WTC11 (cell line): ENCODE measurements around the gene DIRAS3. TPM values are rescaled to one million over a fixed set of nuclear protein-coding genes. Genes with fewer than 3 reads are reported as not detected.
"Not testable (repeated sequence)": the region's sequence is repeated elsewhere in the genome, so short reads cannot be mapped to it uniquely, and the experiment has no call there.

Experiments used
- ATAC-seq: fragments of 200-7000 bp; cut with Tn5 transposase; 2 replicates; pipeline ENCODE4 v1.10.0; 2021; ENCODE audit warnings: mild to moderate bottlenecking, moderate library complexity
- CTCF ChIA-PET: fragments of 300-600 bp; sonication (Branson Sonifier 250); formaldehyde crosslinking; loops from one replicate; lab custom pipeline; 2021; ENCODE audit warnings: antibody characterized with exemption; lab: Charles Lee
- POLR2A ChIA-PET: fragments of 350-600 bp; sonication (Branson Sonifier 250); formaldehyde crosslinking; loops from one replicate; lab custom pipeline; 2021; ENCODE audit warnings: antibody characterized with exemption; lab: Charles Lee
- DNase-seq: peaks from one replicate; pipeline ENCODE4 v3.0.0; 2021; ENCODE audit warnings: low spot score
- H3K27ac Mint-ChIP-seq: 2 replicates; pipeline ENCODE4 v1.8.0; 2021; ENCODE audit warnings: mixed read lengths
- H3K27me3 Mint-ChIP-seq: 2 replicates; pipeline ENCODE4 v1.8.0; 2021; ENCODE audit warnings: low read depth, mild to moderate bottlenecking, moderate library complexity, mixed read lengths
- H3K36me3 Mint-ChIP-seq: 2 replicates; pipeline ENCODE4 v1.8.0; 2021; ENCODE audit warnings: mixed read lengths
- H3K4me1 Mint-ChIP-seq: 2 replicates; pipeline ENCODE4 v1.8.0; 2022; ENCODE audit warnings: mixed read lengths
- H3K4me3 Mint-ChIP-seq: 2 replicates; pipeline ENCODE4 v1.8.0; 2021; ENCODE audit warnings: mild to moderate bottlenecking, moderate library complexity, mixed read lengths
- H3K9me3 Mint-ChIP-seq: 2 replicates; pipeline ENCODE4 v1.8.0; 2021; ENCODE audit warnings: mixed read lengths
- EMX1 ChIP-seq: fragments of 250-450 bp; sonication (Bioruptor Pico); IDR thresholded peaks from 2 replicates; pipeline ENCODE4 v1.8.0; 2021; ENCODE audit warnings: mild to moderate bottlenecking
- GRHL2 ChIP-seq: fragments of 250-450 bp; sonication (Bioruptor Pico); IDR thresholded peaks from 2 replicates; pipeline ENCODE4 v1.8.0; 2022; ENCODE audit warnings: mild to moderate bottlenecking, moderate library complexity; ENCODE audit not compliant: insufficient replicate concordance, severe bottlenecking
- ZNF317 ChIP-seq: sonication (generic); formaldehyde crosslinking; IDR thresholded peaks from 2 replicates; pipeline ENCODE4 v1.8.1; 2023; ENCODE audit warnings: low read depth, mild to moderate bottlenecking, moderate library complexity, missing genetic modification reagents, borderline replicate concordance
- total RNA-seq: library from RNA; stranded (reverse); gene quantifications from 3 replicates; pipeline ENCODE4 v1.2.3, GENCODE V29; 2021
- TF ChIP-seq, protein P1 (sequence below): fragments of 250-450 bp; sonication (Bioruptor Pico); conservative IDR thresholded peaks from 2 replicates; pipeline ENCODE4 v1.9.0; 2021; ENCODE audit warnings: mild to moderate bottlenecking
- TF ChIP-seq, protein P2 (sequence below): fragments of 250-450 bp; sonication (Bioruptor Pico); IDR thresholded peaks from 2 replicates; pipeline ENCODE4 v1.9.0; 2021; ENCODE audit warnings: mild to moderate bottlenecking, borderline replicate concordance
- TF ChIP-seq, protein P3 (sequence below): sonication (generic); formaldehyde crosslinking; IDR thresholded peaks from 2 replicates; pipeline ENCODE4 v1.8.0; 2023; ENCODE audit warnings: missing genetic modification reagents
- TF ChIP-seq, protein P4 (sequence below): fragments of 250-450 bp; sonication (Bioruptor Pico); IDR thresholded peaks from 2 replicates; pipeline ENCODE4 v1.8.0; 2021; ENCODE audit warnings: mild to moderate bottlenecking
- TF ChIP-seq, protein P5 (sequence below): fragments of 250-450 bp; sonication (Bioruptor Pico); IDR thresholded peaks from 2 replicates; pipeline ENCODE4 v1.9.0; 2021; ENCODE audit warnings: mild to moderate bottlenecking
- TF ChIP-seq, protein P6 (sequence below): sonication (generic); formaldehyde crosslinking; IDR thresholded peaks from 2 replicates; pipeline ENCODE4 v1.8.1; 2022; ENCODE audit warnings: low read depth, missing genetic modification reagents, borderline replicate concordance
- TF ChIP-seq, protein P7 (sequence below): sonication (generic); formaldehyde crosslinking; IDR thresholded peaks from 2 replicates; pipeline ENCODE4 v1.8.0; 2023; ENCODE audit warnings: mild to moderate bottlenecking, missing genetic modification reagents

The DIRAS3 gene
- total RNA-seq, 1 experiment from 2014 or later: 0.22 TPM

DNA sequence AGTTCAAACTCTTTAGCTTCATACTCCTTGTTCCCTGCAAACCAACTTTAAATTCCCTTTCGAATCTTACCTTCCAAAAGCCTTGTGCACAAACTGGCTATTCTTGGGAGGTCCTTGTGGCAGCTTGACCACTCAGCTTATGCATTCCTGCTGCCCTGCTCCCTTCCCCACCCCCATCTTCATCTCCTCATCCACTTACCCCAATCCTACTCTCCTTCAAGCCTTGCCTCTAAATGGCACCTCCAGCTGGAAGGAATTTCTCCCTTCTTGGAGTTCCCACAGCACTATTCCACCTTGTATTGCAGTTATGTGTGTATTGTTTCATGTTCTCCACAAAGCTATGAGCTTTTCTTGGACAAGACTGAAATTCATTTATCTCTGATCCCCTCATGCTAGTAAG, 15.3 kb upstream of the DIRAS3 start (continued):
- TF ChIP-seq, protein P1, sequence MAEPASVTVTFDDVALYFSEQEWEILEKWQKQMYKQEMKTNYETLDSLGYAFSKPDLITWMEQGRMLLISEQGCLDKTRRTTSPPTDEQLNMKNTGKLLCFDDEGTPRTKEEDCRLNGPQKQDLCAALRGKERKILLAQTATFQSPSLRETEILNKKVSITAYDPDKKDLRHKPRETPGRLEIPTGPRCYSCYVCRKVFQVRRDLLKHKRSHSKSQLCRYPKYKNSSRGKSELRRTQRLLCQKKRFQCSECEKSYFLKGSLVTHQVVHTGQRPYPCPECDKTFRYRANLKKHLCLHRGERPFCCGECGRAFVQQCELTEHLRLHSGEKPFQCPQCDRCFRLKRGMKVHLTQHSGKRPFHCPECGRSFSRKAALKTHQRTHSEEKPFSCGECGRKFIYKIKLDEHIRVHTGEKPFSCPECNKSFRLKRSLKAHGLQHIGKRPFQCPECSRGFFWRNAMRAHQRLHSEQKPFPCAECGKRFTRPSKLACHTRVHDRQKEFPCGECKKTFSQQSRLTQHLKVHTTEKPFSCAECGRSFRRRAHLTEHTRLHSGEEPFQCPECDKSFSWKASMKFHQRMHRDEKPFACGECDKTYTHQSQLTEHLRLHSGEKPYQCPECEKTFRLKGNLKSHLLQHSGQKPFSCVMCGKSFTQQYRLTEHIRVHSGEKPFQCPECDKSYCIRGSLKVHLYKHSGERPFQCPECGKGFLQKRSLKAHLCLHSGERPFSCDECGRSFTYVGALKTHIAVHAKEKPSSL (CRISPR knock-in tag): no peak
- TF ChIP-seq, protein P2, sequence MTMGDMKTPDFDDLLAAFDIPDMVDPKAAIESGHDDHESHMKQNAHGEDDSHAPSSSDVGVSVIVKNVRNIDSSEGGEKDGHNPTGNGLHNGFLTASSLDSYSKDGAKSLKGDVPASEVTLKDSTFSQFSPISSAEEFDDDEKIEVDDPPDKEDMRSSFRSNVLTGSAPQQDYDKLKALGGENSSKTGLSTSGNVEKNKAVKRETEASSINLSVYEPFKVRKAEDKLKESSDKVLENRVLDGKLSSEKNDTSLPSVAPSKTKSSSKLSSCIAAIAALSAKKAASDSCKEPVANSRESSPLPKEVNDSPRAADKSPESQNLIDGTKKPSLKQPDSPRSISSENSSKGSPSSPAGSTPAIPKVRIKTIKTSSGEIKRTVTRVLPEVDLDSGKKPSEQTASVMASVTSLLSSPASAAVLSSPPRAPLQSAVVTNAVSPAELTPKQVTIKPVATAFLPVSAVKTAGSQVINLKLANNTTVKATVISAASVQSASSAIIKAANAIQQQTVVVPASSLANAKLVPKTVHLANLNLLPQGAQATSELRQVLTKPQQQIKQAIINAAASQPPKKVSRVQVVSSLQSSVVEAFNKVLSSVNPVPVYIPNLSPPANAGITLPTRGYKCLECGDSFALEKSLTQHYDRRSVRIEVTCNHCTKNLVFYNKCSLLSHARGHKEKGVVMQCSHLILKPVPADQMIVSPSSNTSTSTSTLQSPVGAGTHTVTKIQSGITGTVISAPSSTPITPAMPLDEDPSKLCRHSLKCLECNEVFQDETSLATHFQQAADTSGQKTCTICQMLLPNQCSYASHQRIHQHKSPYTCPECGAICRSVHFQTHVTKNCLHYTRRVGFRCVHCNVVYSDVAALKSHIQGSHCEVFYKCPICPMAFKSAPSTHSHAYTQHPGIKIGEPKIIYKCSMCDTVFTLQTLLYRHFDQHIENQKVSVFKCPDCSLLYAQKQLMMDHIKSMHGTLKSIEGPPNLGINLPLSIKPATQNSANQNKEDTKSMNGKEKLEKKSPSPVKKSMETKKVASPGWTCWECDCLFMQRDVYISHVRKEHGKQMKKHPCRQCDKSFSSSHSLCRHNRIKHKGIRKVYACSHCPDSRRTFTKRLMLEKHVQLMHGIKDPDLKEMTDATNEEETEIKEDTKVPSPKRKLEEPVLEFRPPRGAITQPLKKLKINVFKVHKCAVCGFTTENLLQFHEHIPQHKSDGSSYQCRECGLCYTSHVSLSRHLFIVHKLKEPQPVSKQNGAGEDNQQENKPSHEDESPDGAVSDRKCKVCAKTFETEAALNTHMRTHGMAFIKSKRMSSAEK (CRISPR knock-in tag): no peak
- TF ChIP-seq, protein P3, sequence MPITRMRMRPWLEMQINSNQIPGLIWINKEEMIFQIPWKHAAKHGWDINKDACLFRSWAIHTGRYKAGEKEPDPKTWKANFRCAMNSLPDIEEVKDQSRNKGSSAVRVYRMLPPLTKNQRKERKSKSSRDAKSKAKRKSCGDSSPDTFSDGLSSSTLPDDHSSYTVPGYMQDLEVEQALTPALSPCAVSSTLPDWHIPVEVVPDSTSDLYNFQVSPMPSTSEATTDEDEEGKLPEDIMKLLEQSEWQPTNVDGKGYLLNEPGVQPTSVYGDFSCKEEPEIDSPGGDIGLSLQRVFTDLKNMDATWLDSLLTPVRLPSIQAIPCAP (CRISPR knock-in tag): no peak
- TF ChIP-seq EMX1 (CRISPR knock-in tag) (no peak), GRHL2 (CRISPR knock-in tag) (no peak)
- TF ChIP-seq, protein P4, sequence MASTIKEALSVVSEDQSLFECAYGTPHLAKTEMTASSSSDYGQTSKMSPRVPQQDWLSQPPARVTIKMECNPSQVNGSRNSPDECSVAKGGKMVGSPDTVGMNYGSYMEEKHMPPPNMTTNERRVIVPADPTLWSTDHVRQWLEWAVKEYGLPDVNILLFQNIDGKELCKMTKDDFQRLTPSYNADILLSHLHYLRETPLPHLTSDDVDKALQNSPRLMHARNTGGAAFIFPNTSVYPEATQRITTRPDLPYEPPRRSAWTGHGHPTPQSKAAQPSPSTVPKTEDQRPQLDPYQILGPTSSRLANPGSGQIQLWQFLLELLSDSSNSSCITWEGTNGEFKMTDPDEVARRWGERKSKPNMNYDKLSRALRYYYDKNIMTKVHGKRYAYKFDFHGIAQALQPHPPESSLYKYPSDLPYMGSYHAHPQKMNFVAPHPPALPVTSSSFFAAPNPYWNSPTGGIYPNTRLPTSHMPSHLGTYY (CRISPR knock-in tag): no peak
- TF ChIP-seq, protein P5, sequence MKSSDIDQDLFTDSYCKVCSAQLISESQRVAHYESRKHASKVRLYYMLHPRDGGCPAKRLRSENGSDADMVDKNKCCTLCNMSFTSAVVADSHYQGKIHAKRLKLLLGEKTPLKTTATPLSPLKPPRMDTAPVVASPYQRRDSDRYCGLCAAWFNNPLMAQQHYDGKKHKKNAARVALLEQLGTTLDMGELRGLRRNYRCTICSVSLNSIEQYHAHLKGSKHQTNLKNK (CRISPR knock-in tag): no peak
- TF ChIP-seq, all 79 proteins: peak for 0

DNA sequence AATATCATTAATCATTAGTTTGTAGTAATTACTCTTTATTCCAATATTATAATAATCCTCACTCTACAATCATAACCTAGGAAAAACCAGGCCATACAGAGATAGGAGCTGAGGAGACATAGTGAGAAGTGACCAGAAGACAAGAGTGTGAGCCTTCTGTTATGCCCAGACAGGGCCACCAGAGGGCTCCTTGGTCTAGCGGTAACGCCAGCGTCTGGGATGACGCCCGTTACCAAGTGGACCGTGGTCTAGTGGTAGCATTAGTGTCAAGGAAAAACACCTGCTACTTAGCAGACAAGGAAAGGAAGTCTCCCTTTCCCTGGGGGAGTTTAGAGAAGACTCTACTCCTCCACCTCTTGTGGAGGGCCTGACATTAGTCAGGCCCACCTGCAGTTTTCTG, 7.6 kb upstream of the DIRAS3 start:
- DNase-seq: peak; percentile 42

DNA sequence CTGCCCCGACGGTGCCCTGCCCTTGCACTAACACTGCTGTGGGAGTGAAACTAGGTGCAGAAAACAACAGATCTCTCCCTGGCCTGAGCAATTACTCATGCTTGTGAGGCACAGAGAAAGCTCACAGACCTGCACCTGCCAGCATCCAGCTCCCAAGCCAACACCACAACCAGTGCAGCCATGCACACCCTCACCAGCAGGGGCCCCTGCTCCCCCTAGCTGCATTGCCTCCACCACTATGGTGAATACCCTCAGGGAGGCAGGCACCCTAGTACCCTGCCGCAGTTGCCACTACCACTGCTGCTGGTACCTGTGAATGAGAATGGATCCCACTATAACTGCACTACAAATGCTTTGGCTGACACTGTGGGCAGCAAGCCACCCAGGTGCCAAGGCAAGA, 7.1 kb upstream of the DIRAS3 start:
- CTCF ChIA-PET: interaction anchor here (0.5 to 2.3 kb wide), 17 partner anchors 9 to 297 kb away, joined by 3 to 14 read pairs (median 6); no protein-coding TSS in a partner anchor
- H3K4me1 Mint-ChIP-seq: peaks cover 9% of the 10 kb centered on the region
- DNase-seq: peak; percentile 40
- no peak for TF ChIP-seq EMX1 (CRISPR knock-in tag)
- TF ChIP-seq, protein P6, sequence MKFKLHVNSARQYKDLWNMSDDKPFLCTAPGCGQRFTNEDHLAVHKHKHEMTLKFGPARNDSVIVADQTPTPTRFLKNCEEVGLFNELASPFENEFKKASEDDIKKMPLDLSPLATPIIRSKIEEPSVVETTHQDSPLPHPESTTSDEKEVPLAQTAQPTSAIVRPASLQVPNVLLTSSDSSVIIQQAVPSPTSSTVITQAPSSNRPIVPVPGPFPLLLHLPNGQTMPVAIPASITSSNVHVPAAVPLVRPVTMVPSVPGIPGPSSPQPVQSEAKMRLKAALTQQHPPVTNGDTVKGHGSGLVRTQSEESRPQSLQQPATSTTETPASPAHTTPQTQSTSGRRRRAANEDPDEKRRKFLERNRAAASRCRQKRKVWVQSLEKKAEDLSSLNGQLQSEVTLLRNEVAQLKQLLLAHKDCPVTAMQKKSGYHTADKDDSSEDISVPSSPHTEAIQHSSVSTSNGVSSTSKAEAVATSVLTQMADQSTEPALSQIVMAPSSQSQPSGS: no peak
- TF ChIP-seq ZNF317 (CRISPR knock-in tag): no peak
- TF ChIP-seq, protein P7, sequence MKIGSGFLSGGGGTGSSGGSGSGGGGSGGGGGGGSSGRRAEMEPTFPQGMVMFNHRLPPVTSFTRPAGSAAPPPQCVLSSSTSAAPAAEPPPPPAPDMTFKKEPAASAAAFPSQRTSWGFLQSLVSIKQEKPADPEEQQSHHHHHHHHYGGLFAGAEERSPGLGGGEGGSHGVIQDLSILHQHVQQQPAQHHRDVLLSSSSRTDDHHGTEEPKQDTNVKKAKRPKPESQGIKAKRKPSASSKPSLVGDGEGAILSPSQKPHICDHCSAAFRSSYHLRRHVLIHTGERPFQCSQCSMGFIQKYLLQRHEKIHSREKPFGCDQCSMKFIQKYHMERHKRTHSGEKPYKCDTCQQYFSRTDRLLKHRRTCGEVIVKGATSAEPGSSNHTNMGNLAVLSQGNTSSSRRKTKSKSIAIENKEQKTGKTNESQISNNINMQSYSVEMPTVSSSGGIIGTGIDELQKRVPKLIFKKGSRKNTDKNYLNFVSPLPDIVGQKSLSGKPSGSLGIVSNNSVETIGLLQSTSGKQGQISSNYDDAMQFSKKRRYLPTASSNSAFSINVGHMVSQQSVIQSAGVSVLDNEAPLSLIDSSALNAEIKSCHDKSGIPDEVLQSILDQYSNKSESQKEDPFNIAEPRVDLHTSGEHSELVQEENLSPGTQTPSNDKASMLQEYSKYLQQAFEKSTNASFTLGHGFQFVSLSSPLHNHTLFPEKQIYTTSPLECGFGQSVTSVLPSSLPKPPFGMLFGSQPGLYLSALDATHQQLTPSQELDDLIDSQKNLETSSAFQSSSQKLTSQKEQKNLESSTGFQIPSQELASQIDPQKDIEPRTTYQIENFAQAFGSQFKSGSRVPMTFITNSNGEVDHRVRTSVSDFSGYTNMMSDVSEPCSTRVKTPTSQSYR (CRISPR knock-in tag): no peak
- TF ChIP-seq, protein P2 (CRISPR knock-in tag): no peak

More for the DNA sequence above, 7.6 kb upstream of the DIRAS3 start:
- not testable (repeated sequence) for H3K4me3 Mint-ChIP-seq, H3K4me1 Mint-ChIP-seq, H3K27me3 Mint-ChIP-seq, H3K27ac Mint-ChIP-seq, ATAC-seq, H3K36me3 Mint-ChIP-seq
- peaks cover 23% of the 10 kb centered on the region for H3K9me3 Mint-ChIP-seq
- CTCF ChIA-PET: interaction anchor here (0.7 to 2.3 kb wide), 14 partner anchors 8 to 298 kb away, joined by 3 to 14 read pairs (median 7); no protein-coding TSS in a partner anchor
- POLR2A ChIA-PET: interaction anchor here (0.6 kb wide), 1 partner anchor 56 kb away, joined by 6 read pairs; no protein-coding TSS in a partner anchor

More for the DNA sequence above, 7.1 kb upstream of the DIRAS3 start:
- Mint-ChIP-seq H3K27me3 (peaks cover under 1% of the 10 kb centered on the region; the same call in 1 of the 2 replicates), H3K9me3 (peaks cover 23% of the 10 kb centered on the region), H3K36me3 (no peaks in the 10 kb centered on the region; the same call in 1 of the 2 replicates), H3K27ac (no peak overlapping the region), H3K4me3 (no peak overlapping the region)
- POLR2A ChIA-PET: interaction anchor here (0.6 kb wide), 1 partner anchor 55 kb away, joined by 6 read pairs; no protein-coding TSS in a partner anchor
- ATAC-seq: peak; percentile 99
